GM20431 (cell line): Measurements from ENCODE around the gene EPB41L4B.

Experiments used
- in situ Hi-C: fragments of 300-500 bp; cut with MseI, MboI; formaldehyde crosslinking; loops from one replicate; pipeline ENCODE4 v1.15.0; 2020; ENCODE audit warnings: low sequenced_read_pairs; ENCODE audit not compliant: unreplicated experiment

Gene EPB41L4B

GRCh38 chr9:109250311-109250741 is 70.5 kb downstream of the EPB41L4B start:
- in situ Hi-C loops = no loop called here

- in situ Hi-C loops = loop anchor here (25.0 kb wide), 1 partner anchor 213 kb away; no protein-coding TSS in a partner anchor
Measured at GRCh38 chr9:109249615-109250014, 71.2 kb downstream of the EPB41L4B start.

DNA sequence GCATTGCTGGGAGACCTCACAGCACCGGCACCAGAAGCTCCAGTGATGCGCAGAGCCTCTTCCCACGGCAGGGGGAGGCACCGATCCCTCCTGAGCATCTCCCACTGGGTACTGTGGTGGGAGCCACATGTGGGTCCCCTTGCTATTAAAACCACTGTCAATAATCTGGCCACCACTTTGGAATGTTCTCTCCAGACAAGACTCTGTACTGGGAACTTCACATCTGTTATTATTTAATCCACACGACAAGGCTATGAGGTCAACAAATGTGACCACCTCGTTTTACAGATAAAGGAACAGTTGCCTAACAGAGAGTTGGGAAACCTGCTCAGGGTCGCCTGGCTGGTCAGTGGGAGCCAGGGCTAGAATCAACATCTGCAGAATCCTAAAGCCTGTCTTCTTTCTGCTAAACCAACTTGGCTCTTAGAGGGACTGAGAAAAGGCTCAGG is 72.7 kb downstream of the EPB41L4B start:
- in situ Hi-C loops = loop anchor here (25.0 kb wide), 1 partner anchor 214 kb away; no protein-coding TSS in a partner anchor

- in situ Hi-C loops = loop anchor here (25.0 kb wide), 1 partner anchor 215 kb away; no protein-coding TSS in a partner anchor
Measured at GRCh38 chr9:109247228-109247627, 73.6 kb downstream of the EPB41L4B start.

DNA sequence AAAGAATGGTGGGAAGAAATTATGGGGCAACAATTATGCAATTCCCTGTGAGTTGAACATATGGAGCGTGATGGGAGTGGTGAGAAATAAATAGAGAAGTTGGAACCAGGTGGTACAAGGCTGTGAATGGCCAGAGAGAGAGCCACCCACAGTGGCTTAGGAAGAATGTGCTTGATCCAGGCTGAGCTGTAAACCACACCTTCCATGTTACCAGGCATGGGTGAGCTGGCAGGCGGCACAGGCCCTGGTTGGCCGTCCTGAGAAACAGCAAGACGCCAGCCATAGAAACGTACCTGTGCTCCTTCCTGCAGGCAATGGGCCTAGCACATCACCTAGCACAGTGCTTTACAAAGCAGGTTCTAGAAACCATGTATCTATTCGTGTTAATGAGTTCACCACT is 74.3 kb downstream of the EPB41L4B start:
- in situ Hi-C loops = loop anchor here (25.0 kb wide), 1 partner anchor 216 kb away; no protein-coding TSS in a partner anchor

DNA sequence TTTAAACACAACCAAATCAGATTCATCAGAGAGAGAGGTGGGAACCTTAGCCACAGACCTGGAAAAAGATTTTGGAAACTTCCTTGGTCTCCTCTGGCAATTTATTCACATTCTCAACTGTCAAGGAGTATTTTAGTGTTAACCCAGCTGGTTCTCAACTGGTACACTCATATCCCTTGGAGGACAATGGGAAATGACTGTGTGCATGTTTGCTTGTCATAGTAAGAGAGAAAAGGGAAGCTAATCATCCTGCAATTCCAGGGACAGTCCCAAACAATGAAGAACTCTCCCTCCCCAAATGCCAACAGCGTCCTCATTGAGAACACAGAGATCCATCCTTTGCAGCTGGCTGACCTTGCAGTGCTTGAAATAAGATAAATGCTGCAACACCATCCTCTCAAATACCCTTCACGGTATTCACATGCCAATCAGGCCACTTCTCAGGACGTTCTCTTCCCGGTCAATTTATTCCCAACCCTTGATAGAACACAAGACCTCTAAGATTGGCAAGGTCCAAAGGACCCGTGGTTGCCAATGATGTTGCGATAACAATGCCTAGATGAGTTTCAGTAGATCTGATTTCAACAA is 75.5 kb downstream of the EPB41L4B start:
- in situ Hi-C loops = loop anchor here (25.0 kb wide), 1 partner anchor 217 kb away; no protein-coding TSS in a partner anchor

DNA sequence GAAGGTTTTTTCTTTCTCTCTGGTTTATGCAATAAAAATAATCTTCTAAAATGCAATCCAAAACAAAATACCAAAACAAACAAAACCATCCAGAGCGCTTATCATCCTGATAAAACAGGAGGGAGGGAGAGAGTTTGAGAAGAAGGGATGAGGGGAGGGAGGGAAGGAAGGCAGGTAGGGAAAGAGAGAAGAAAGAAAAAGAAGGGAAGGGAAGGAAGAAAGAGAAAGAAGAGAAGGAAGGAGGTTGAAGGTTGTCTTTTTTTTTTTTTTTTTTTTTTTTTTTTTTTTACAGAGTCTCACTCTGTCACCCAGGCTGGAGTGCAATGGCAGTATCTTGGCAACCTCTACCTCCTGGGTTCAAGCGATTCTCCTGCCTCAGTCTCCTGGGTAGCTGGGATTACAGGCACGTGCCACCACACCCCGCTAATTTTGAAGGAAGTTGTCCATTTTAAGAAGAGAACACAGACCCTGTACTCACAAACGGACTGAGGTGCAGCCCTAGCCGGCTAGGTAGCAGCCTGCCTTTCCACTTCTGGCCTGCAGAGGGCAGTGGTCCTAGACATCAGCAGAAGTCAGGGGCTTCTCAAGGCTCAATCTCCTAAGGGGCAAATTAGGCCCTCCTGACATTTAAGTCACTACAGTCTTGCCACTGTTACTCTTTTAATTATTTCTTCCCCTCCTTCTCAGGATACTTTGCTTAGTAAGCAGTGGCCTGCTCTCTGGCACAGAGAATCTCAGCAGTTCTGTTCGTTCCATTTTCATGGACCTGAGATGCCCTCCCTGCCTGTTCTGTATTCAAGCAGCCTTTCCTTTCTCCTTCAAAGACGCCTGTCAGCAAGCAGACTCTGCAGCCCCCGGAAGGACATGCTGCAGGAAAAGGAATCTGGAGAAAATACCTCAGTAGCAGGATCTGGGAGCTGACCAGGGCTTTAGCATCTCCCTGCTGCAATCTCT is 76.4 kb downstream of the EPB41L4B start:
- in situ Hi-C loops = loop anchor here (25.0 kb wide), 1 partner anchor 218 kb away; no protein-coding TSS in a partner anchor

GRCh38 chr9:109242741-109243140 is 78.1 kb downstream of the EPB41L4B start:
- in situ Hi-C loops = loop anchor here (25.0 kb wide), 1 partner anchor 220 kb away; no protein-coding TSS in a partner anchor

GRCh38 chr9:109242014-109242413 is 78.8 kb downstream of the EPB41L4B start:
- in situ Hi-C loops = loop anchor here (25.0 kb wide), 1 partner anchor 220 kb away; no protein-coding TSS in a partner anchor

DNA sequence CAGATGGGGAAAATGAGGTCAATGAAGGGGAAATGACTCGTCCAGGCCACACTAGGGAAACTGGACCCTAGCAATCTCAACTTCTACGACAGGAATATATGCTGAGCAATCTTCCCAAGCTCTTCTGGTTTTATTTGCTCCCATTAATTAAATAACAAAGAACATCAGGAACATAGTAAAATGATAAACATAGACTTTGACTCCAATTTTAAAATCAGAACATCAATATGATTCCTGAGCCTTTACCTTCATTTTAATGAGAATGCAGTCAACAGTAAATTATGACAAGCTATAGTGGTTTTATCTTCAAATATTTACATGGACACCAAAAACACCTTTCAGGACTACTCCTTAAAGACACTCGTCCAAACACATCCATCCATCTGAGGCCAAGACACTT is 79.7 kb downstream of the EPB41L4B start:
- in situ Hi-C loops = loop anchor here (25.0 kb wide), 1 partner anchor 221 kb away; no protein-coding TSS in a partner anchor

GRCh38 chr9:109239240-109239639 is 81.6 kb downstream of the EPB41L4B start:
- in situ Hi-C loops = loop anchor here (25.0 kb wide), 1 partner anchor 223 kb away; no protein-coding TSS in a partner anchor

DNA sequence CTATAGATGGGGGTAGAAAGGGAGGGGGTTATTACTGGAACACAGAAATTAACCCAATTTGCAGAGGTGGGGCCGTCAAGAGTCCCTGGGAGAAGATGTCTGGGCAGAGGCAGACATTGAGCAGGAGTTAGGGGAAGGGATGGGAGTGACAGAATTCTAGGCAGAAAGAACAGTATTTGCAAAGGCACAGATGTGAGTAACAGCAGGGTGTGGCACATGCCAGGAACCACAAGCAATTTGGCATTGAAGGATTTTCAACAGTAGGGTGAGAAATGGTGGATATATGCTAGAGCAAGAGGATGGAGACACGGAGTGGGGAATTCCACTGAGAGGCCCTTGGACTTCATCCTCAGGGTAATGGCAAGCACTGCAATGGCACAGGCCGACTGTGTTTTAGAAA is 82.2 kb downstream of the EPB41L4B start:
- in situ Hi-C loops = loop anchor here (25.0 kb wide), 1 partner anchor 224 kb away; no protein-coding TSS in a partner anchor

- in situ Hi-C loops = loop anchor here (25.0 kb wide), 1 partner anchor 224 kb away; no protein-coding TSS in a partner anchor
Measured at GRCh38 chr9:109238125-109238524, 82.7 kb downstream of the EPB41L4B start.

DNA sequence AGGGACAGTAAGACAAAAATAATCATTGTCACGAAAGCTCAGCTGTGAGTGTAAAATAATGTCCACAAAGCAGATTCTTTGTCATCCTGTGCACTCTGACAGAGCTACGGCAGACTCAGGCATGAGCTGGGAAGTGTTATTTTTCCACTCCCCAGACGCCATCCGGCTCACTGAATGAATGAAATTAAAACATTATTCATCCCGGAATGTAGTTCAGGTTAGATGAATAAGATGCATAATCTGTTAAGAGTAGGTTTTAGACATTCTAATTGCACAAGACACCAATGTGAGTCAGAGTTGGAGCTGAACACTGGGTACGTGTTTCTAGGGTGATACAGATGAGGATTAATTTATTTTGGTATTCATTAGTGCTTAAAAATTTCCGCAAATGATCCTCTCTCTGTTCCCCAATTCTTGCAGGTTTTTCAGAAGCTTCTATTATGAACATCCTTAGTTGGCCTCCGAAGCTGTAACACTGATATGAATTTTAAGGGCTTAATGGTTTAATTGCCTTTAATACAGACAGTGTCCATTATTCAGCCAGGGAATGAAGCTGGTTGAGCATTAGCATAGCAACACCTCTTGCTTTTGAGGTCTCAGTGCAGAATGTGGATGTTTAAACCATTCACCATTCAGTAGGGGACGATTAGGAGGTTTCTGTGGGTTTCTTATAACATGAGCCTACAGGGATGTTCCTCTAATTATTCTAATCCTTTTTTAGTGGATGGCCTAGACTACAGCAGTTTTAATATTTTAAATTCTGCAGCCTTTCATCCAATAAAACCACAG is 88.2 kb downstream of the EPB41L4B start:
- in situ Hi-C loops = loop anchor here (25.0 kb wide), 1 partner anchor 230 kb away; no protein-coding TSS in a partner anchor

DNA sequence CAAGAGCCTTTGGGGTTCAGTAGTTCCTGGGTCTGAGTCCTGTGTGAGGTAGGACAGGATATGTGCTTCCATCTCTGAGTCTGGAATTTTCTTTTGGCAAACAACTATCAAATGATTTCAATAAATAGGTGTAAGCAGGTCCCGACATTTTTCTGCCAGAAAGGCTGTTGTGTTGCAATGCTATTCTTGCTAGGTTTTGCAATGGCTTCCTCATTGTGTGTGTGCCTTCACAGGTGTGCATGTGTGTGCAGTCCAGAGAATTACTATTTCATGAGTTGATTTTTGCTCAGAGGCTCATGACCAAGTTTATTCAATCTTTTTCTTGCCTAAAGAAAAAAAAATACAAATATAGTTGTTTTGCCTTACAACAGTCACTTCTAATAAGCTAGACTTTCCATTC is 89.3 kb downstream of the EPB41L4B start:
- in situ Hi-C loops = loop anchor here (25.0 kb wide), 1 partner anchor 231 kb away; no protein-coding TSS in a partner anchor

DNA sequence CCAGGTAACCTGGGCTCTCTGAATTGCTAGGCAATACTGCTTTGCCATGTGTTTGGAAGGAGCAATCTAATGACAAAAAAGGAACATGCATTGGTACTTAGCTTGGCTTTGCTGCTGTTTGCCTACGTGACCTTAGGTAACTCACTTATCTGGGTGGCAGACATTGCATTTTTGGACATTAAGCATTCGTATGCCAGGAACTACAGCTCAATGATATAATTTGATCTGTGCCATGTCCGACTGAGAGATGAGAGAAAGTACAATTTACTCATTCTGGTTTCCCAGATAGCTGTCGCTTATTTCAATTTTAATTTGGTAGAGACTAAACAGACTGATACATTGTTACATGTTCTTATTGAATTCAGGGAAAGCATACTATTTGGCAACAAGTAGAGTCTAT is 90.6 kb downstream of the EPB41L4B start:
- in situ Hi-C loops = loop anchor here (25.0 kb wide), 1 partner anchor 232 kb away; no protein-coding TSS in a partner anchor

GRCh38 chr9:109229682-109230081 is 91.2 kb downstream of the EPB41L4B start:
- in situ Hi-C loops = loop anchor here (25.0 kb wide), 1 partner anchor 233 kb away; no protein-coding TSS in a partner anchor

GRCh38 chr9:109228093-109228642 is 92.7 kb downstream of the EPB41L4B start:
- in situ Hi-C loops = loop anchor here (25.0 kb wide), 1 partner anchor 234 kb away; no protein-coding TSS in a partner anchor

GRCh38 chr9:109225629-109226028 is 95.2 kb downstream of the EPB41L4B start:
- in situ Hi-C loops = loop anchor here (25.0 kb wide), 1 partner anchor 237 kb away; no protein-coding TSS in a partner anchor
